ENCODE results near the gene MAP4K4.

- no peak for TF ChIP-seq CTCF (optimal IDR thresholded peaks at IDR 0.05 in 1 of 3, IDR thresholded peaks at IDR 0.05 in 1 of 3, conservative IDR thresholded peaks at IDR 0.05 in 1 of 3; ENCODE audit: extremely low read depth in 1 of 3, insufficient read depth in 2 of 3, low read length in 3 of 3)
- TF ChIP-seq EZH2 (IDR thresholded peaks at IDR 0.05; ENCODE audit: low read length): no peak
Measured at GRCh38 chr2:101812226-101812625, 114.7 kb downstream of the MAP4K4 start.
